H9 (cell line): ENCODE results near the gene SLC24A4. TPM values are rescaled to one million over a fixed set of nuclear protein-coding genes. Genes with fewer than 3 reads are reported as not detected.

Experiments used
- DNase-seq: peaks from one replicate; pipeline ENCODE4 v3.0.0-alpha.2; 2017
- H2AFZ ChIP-seq: one replicate; pipeline ENCODE4 v1.6.1; 2013; ENCODE audit warnings: mild to moderate bottlenecking, low read length, control low read depth, moderate library complexity
- H2AK5ac ChIP-seq: 2 replicates; pipeline ENCODE4 v1.6.1; 2013; ENCODE audit warnings: low read length, control low read depth, mixed read lengths; ENCODE audit not compliant: insufficient read length
- H2BK120ac ChIP-seq: one replicate; pipeline ENCODE4 v1.6.1; 2013; ENCODE audit warnings: low read depth, mild to moderate bottlenecking, low read length, control low read depth, inconsistent platforms; ENCODE audit not compliant: poor library complexity, severe bottlenecking
- H2BK12ac ChIP-seq: 2 replicates; pipeline ENCODE4 v1.6.1; 2013; ENCODE audit warnings: low read length, control low read depth, mixed read lengths, low read depth; ENCODE audit not compliant: insufficient read length
- H2BK15ac ChIP-seq: 2 replicates; pipeline ENCODE4 v1.6.1; 2013; ENCODE audit warnings: low read depth, low read length, control low read depth
- H2BK20ac ChIP-seq: one replicate; pipeline ENCODE4 v1.6.1; 2013; ENCODE audit warnings: low read depth, mild to moderate bottlenecking, low read length, control low read depth, inconsistent platforms; ENCODE audit not compliant: poor library complexity, severe bottlenecking
- H2BK5ac ChIP-seq: 2 replicates; pipeline ENCODE4 v1.6.1; 2013; ENCODE audit warnings: low read length, control low read depth, mixed read lengths; ENCODE audit not compliant: insufficient read length
- H3K14ac ChIP-seq: 2 replicates; pipeline ENCODE4 v1.6.1; 2013; ENCODE audit warnings: low read length, control low read depth; ENCODE audit not compliant: insufficient read depth
- H3K18ac ChIP-seq: 2 replicates; pipeline ENCODE4 v1.6.1; 2013; ENCODE audit warnings: low read depth, mild to moderate bottlenecking, mixed read lengths, low read length, control low read depth; ENCODE audit not compliant: insufficient read length
- H3K23ac ChIP-seq: 2 replicates; pipeline ENCODE4 v1.6.1; 2013; ENCODE audit warnings: low read length, control low read depth, mixed read lengths, low read depth; ENCODE audit not compliant: insufficient read length
- H3K23me2 ChIP-seq: 2 replicates; pipeline ENCODE4 v1.6.1; 2013; ENCODE audit warnings: low read depth, mild to moderate bottlenecking, mixed read lengths, low read length, control low read depth; ENCODE audit not compliant: insufficient read length, poor library complexity, severe bottlenecking
- H3K27ac ChIP-seq: 2 replicates; pipeline ENCODE4 v1.5.1; 2013; ENCODE audit warnings: low read length, control low read depth, mixed read lengths, low read depth; ENCODE audit not compliant: insufficient read length
- H3K27me3 ChIP-seq: 2 replicates; pipeline ENCODE4 v1.6.1; 2013; ENCODE audit warnings: low read length, control low read depth, inconsistent platforms; ENCODE audit not compliant: insufficient read depth
- H3K4ac ChIP-seq: 2 replicates; pipeline ENCODE4 v1.6.1; 2013; ENCODE audit warnings: low read depth, mild to moderate bottlenecking, control low read depth, inconsistent platforms, low read length, moderate library complexity
- H3K4me1 ChIP-seq: 2 replicates; pipeline ENCODE4 v1.6.1; 2013; ENCODE audit warnings: low read length, control low read depth, inconsistent platforms; ENCODE audit not compliant: insufficient read depth
- H3K4me2 ChIP-seq: 2 replicates; pipeline ENCODE4 v1.6.1; 2013; ENCODE audit warnings: low read length, control low read depth, mixed read lengths; ENCODE audit not compliant: insufficient read length, insufficient read depth
- H3K56ac ChIP-seq: 2 replicates; pipeline ENCODE4 v1.6.1; 2013; ENCODE audit warnings: low read depth, mild to moderate bottlenecking, mixed read lengths, low read length, control low read depth; ENCODE audit not compliant: insufficient read length
- H3K79me1 ChIP-seq: 2 replicates; pipeline ENCODE4 v1.6.1; 2013; ENCODE audit warnings: low read depth, mild to moderate bottlenecking, moderate library complexity, low read length, control low read depth, inconsistent platforms; ENCODE audit not compliant: insufficient read depth, poor library complexity, severe bottlenecking
- H3K79me2 ChIP-seq: 2 replicates; pipeline ENCODE4 v1.6.1; 2013; ENCODE audit warnings: low read length, control low read depth, inconsistent platforms; ENCODE audit not compliant: insufficient read depth
- H3K9ac ChIP-seq: 2 replicates; pipeline ENCODE4 v1.6.1; 2013; ENCODE audit warnings: low read length, control low read depth, mixed read lengths; ENCODE audit not compliant: insufficient read length; ENCODE audit errors: extremely low read depth
- H3K9me3 ChIP-seq: one replicate; pipeline ENCODE4 v1.6.1; 2013; ENCODE audit warnings: low read depth, low read length, inconsistent platforms; ENCODE audit not compliant: control insufficient read depth
- H3T11ph ChIP-seq: one replicate; pipeline ENCODE4 v1.6.1; 2013; ENCODE audit warnings: mild to moderate bottlenecking, low read length, control low read depth, inconsistent platforms
- H4K20me1 ChIP-seq: one replicate; pipeline ENCODE4 v1.6.1; 2013; ENCODE audit not compliant: control insufficient read depth, insufficient read length, insufficient read depth
- H4K5ac ChIP-seq: 2 replicates; pipeline ENCODE4 v1.6.1; 2013; ENCODE audit warnings: low read depth, mild to moderate bottlenecking, mixed read lengths, low read length, control low read depth; ENCODE audit not compliant: insufficient read length
- H4K8ac ChIP-seq: replicated peaks from 2 replicates; pipeline ENCODE4 v1.6.1; 2013; ENCODE audit warnings: low read length, control low read depth, mixed read lengths, low read depth; ENCODE audit not compliant: insufficient read length
- H4K91ac ChIP-seq: 2 replicates; pipeline ENCODE4 v1.6.1; 2013; ENCODE audit warnings: low read depth, mild to moderate bottlenecking, moderate library complexity, mixed read lengths, low read length, control low read depth; ENCODE audit not compliant: insufficient read length
- H3K27ac Mint-ChIP-seq, 3 experiments: 2 replicates in 2 of 3; 3 replicates in 1 of 3; pipeline ENCODE4 v1.8.0; 2020 to 2021; ENCODE audit warnings: mixed read lengths in 3 of 3, mild to moderate bottlenecking in 1 of 3, moderate library complexity in 1 of 3
- H3K27me3 Mint-ChIP-seq: 2 replicates; pipeline ENCODE4 v1.8.0; 2021; ENCODE audit warnings: low read depth, mild to moderate bottlenecking, moderate library complexity, mixed read lengths
- H3K36me3 Mint-ChIP-seq, 3 experiments: 2 replicates in 2 of 3; 3 replicates in 1 of 3; pipeline ENCODE4 v1.8.0; 2020 to 2021; ENCODE audit warnings: low read depth in 3 of 3, mixed read lengths in 3 of 3; ENCODE audit not compliant: insufficient read depth in 1 of 3
- H3K4me1 Mint-ChIP-seq, 2 experiments: 2 replicates each; pipeline ENCODE4 v1.8.0; 2020; ENCODE audit warnings: mixed read lengths in 2 of 2
- H3K4me3 Mint-ChIP-seq, 2 experiments: 2 replicates in 1 of 2; 3 replicates in 1 of 2; pipeline ENCODE4 v1.8.0; 2020 to 2021; ENCODE audit warnings: mild to moderate bottlenecking in 2 of 2, mixed read lengths in 2 of 2, moderate library complexity in 1 of 2
- H3K9me3 Mint-ChIP-seq, 2 experiments: 2 replicates in 1 of 2; 3 replicates in 1 of 2; pipeline ENCODE4 v1.8.0; 2020; ENCODE audit warnings: mild to moderate bottlenecking in 2 of 2, mixed read lengths in 2 of 2, moderate library complexity in 1 of 2
- WGBS: extraction: QIAGEN DNeasy Blood & Tissue Kit; methylation state at CpG from one replicate; pipeline ENCODE4 v1.1.7; 2013; ENCODE audit warnings: missing lambda C conversion rate, low lambda C conversion rate, mixed read lengths; ENCODE audit not compliant: insufficient read length; ENCODE audit errors: extremely low coverage; 5-methylcytosine and 5-hydroxymethylcytosine counted together
- total RNA-seq: library from RNA; stranded (reverse); gene quantifications from 2 replicates; pipeline ENCODE4 v1.2.1, GENCODE V29; 2021
- TF ChIP-seq, protein P1 (sequence below): fragments of 200-600 bp; sonication (generic); conservative IDR thresholded peaks from 3 replicates; pipeline ENCODE4 v1.8.0; 2021; ENCODE audit warnings: antibody characterized with exemption, mild to moderate bottlenecking

The SLC24A4 gene
- total RNA-seq, 1 experiment from 2014 or later: 0.24 TPM

GRCh38 chr14:92280554-92281262 lies 42.3 kb upstream of the SLC24A4 start:
- Histone ChIP-seq H4K8ac (no peak overlapping the region), H4K91ac (no peak overlapping the region), H3K79me2 (no peaks in the 10 kb centered on the region), H3K14ac (no peak overlapping the region), H2AK5ac (no peak overlapping the region), H3K27ac (no peak overlapping the region), H4K20me1 (no peaks in the 10 kb centered on the region), H2BK20ac (no peak overlapping the region), H3K4me2 (no peak overlapping the region), H3K4ac (no peak overlapping the region), H2AFZ (no peak overlapping the region), H3K9me3 (no peaks in the 10 kb centered on the region), H2BK12ac (no peak overlapping the region), H3K9ac (no peak overlapping the region), H2BK5ac (no peak overlapping the region), H3K56ac (no peak overlapping the region), H3K18ac (no peak overlapping the region), H3K27me3 (no peaks in the 10 kb centered on the region), H2BK120ac (no peak overlapping the region), H3K79me1 (no peaks in the 10 kb centered on the region), H3K23me2 (no peaks in the 10 kb centered on the region), H4K5ac (no peak overlapping the region), H2BK15ac (no peak overlapping the region), H3K4me1 (no peaks in the 10 kb centered on the region), H3T11ph (no peak overlapping the region), H3K23ac (no peak overlapping the region)
- H3K27me3 Mint-ChIP-seq: peaks cover 3% of the 10 kb centered on the region; the same call in 1 of the 2 replicates
- no CpG with 5 or more reads among the region's 4 CpGs for WGBS
- TF ChIP-seq, protein P1, sequence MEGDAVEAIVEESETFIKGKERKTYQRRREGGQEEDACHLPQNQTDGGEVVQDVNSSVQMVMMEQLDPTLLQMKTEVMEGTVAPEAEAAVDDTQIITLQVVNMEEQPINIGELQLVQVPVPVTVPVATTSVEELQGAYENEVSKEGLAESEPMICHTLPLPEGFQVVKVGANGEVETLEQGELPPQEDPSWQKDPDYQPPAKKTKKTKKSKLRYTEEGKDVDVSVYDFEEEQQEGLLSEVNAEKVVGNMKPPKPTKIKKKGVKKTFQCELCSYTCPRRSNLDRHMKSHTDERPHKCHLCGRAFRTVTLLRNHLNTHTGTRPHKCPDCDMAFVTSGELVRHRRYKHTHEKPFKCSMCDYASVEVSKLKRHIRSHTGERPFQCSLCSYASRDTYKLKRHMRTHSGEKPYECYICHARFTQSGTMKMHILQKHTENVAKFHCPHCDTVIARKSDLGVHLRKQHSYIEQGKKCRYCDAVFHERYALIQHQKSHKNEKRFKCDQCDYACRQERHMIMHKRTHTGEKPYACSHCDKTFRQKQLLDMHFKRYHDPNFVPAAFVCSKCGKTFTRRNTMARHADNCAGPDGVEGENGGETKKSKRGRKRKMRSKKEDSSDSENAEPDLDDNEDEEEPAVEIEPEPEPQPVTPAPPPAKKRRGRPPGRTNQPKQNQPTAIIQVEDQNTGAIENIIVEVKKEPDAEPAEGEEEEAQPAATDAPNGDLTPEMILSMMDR: no peak
- H3K4me1 Mint-ChIP-seq: no peaks in the 10 kb centered on the region
- no peak overlapping the region for H3K4me3 Mint-ChIP-seq
- no peak for DNase-seq
- no peak overlapping the region for H3K27ac Mint-ChIP-seq
- H3K36me3 Mint-ChIP-seq: peaks cover 0 to 1% (median 0%) of the 10 kb centered on the region in 3 experiments; a peak in 1 of 7 replicates
- no peaks in the 10 kb centered on the region; a peak in 3 of 5 replicates for H3K9me3 Mint-ChIP-seq
